Measurements from ENCODE around the gene CNN2.

- TF ChIP-seq, protein P1, sequence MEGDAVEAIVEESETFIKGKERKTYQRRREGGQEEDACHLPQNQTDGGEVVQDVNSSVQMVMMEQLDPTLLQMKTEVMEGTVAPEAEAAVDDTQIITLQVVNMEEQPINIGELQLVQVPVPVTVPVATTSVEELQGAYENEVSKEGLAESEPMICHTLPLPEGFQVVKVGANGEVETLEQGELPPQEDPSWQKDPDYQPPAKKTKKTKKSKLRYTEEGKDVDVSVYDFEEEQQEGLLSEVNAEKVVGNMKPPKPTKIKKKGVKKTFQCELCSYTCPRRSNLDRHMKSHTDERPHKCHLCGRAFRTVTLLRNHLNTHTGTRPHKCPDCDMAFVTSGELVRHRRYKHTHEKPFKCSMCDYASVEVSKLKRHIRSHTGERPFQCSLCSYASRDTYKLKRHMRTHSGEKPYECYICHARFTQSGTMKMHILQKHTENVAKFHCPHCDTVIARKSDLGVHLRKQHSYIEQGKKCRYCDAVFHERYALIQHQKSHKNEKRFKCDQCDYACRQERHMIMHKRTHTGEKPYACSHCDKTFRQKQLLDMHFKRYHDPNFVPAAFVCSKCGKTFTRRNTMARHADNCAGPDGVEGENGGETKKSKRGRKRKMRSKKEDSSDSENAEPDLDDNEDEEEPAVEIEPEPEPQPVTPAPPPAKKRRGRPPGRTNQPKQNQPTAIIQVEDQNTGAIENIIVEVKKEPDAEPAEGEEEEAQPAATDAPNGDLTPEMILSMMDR (IDR thresholded peaks at IDR 0.05 in 4 of 5, conservative IDR thresholded peaks at IDR 0.05 in 1 of 5), result no peak
- TF ChIP-seq POLR2A (IDR thresholded peaks at IDR 0.05), result no peak
These were observed 46.1 kb downstream of the CNN2 start for GRCh38 chr19:1072371-1073015.

Measured in gastrocnemius medialis (tissue), 4 donors.